Stimulated activated CD4-positive, alpha-beta T cell treated with anti-CD3 and anti-CD28 coated beads, TNF-alpha, amount 100 ng/mL, for 24 hours (primary cell): ENCODE results near the gene ELP2.
A peak's percentile ranks its signal among the peaks of the same experiment; 100 is the strongest.
"Not testable (repeated sequence)": the region's sequence is repeated elsewhere in the genome, so short reads cannot be mapped to it uniquely, and the experiment has no call there.

Experiments used
- DNase-seq, 3 experiments: peaks; one replicate each; pipeline ENCODE4 v3.0.0-alpha.2; 2020; ENCODE audit warnings: low read depth in 3 of 3

The ELP2 gene

DNA sequence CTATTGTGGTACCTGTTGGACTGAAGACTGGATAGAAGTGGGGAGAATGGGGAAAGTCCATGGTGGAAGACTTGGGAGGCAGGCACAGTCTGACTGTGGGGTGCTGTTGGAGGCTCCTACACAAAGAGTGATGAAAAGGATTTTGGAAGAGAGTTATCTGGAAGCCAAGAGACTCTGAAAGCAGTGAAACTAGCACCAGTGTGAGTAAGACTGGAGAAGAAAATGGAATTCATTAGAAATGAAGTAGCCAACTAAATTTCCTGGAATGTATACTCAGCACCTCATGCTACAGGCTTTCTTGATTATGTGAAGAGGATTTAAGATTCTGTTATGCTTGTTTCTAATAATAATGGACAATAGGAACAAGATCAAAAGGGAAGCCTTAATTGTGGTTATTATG is 27.7 kb downstream of the ELP2 start:
- no peak for DNase-seq

DNA sequence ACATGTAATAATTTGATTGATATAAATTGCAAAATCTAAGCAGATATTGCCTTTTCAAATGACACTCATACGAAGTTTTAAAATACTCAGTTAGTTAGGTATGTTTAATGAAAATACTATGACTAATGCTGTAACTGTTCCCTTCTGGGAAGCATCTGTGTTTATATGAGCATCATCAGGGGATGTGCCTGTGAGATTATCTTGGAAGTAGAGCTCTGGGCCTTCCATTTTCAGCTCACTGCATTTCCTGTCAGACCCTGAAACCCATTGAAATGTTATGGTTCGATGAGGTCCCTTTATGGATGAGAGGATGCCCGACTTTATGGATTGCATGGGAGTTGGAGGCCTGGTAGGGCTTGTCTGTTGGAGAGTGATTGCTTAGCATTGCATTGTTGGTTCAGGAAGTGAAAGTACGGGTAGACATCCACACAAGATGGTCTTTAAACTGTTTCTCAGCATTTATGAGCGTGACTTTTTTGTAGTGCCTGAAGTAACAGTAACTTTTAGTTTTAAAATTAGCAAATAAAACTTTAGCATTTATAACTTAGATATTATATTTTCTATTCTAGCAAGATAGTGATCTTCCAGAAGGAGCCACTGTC is 28.7 kb downstream of the ELP2 start:
- no peak for DNase-seq

DNA sequence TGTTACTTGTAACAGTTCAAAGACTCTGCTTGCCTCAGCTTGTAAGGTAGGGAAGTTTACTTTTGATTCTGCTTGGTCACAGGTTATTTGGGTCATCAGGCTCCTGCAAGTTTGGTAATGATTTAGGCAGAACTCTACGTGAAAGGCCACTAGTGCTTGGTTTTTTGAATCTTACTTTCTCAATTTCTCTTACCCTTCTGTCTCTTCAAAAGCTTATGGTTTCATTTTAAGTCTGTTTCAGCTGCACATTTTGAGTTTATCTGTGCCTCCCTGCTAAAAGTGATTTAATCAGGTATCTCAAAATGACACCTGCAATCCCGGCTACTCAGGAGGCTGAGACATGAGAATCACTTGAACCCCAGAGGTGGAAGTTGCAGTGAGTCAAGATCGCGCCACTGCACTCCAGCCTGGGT is 31.3 kb downstream of the ELP2 start:
- DNase-seq = no peak

DNA sequence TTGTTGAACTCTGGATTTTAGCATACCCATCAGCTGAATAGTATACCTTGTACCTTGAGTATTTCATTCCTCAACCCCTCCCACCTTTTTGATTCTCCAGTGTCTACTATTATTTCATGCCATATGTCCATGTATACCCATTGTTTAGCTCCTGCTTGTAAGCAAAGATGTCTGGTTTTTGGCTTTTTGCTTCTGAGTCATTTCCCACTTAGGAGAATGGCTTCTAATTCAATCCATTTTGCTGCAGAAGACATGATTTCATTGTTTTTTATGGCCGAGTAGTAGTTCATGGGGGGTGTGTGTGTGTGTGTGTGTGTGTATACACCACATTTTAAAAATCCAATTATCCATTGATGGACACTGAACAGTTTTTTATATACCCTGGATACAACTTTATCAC is 33.3 kb downstream of the ELP2 start:
- no peak for DNase-seq

DNA sequence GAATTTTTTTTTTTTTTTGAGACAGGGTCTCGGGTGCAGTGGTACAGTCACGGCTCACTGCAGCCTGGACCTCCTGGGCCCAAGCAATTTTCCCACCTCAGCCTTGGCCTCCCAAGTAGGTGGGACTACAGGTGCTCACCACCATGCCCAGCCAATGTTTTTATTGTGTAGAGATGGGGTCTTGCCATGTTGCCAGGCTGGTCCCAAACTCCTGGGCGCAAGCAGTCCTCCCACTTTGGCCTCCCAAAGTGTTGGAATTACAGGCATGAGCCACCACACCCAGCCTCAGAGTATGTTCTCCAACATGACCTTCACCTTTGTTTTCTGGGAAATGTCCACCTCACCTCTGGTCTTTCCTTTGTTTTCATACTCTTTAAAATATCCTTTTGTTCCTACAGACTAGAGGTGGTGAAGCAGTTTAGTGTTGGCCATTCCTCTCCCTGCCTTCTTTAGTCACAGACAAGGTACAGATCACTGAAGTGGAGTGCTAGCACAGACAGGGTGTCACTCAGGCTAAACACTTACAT is 38.1 kb downstream of the ELP2 start:
- DNase-seq = no peak

DNA sequence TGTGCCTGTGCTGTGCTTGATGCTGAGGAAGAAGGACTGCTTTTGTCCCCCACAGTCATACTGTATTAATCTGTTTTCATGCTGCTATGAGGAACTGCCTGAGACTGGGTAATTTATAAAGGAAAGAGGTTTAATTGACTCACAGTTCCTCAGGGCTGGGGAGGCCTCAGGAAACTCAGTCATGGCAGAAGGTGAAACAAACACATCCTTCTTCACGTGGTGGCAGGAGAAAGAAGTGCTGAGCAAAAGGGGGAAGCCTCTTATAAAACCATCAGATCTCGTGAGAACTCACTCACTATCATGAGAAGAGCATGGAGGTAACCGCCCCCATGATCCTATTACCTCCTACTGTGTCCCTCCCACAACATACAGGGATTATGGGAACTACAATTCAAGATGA is 38.6 kb downstream of the ELP2 start:
- not testable (repeated sequence) for DNase-seq

DNA sequence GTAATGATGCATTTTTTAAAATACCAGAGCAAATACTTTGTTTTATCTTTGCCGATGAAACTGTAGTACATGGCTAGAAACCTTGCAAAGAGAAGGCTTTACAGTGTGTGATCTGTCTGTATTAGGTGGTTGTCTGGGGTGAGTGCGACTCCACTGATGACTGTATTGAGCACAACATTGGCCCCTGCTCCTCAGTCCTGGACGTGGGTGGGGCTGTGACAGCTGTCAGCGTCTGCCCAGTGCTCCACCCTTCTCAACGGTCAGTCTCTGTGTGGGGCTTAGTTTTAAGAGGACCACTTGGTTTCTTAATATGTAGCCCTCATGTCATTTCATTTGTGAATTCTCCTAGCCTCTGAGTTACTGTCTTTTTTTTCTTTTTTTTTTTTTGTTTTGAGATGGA is 40.2 kb downstream of the ELP2 start:
- DNase-seq = no peak

DNA sequence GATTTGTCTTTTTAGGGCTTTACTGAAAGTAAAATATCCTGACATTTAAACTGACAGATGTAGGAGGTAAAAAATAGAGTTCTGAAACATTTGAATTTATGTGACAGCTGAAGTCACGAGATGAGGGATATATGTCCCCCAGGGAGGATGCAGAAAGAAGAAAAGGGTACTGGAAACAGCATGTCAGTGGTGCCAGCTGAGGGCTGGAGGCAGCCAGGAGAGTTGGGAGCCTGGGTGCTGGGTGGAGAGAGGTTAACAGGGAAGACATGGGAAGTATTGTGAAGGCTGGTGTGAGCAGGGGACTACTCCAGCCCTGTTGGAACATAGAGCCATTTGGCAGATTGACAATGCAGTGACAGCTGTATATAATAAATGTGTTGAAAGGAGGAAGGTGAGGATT is 45.8 kb downstream of the ELP2 start:
- DNase-seq = no peak

DNA sequence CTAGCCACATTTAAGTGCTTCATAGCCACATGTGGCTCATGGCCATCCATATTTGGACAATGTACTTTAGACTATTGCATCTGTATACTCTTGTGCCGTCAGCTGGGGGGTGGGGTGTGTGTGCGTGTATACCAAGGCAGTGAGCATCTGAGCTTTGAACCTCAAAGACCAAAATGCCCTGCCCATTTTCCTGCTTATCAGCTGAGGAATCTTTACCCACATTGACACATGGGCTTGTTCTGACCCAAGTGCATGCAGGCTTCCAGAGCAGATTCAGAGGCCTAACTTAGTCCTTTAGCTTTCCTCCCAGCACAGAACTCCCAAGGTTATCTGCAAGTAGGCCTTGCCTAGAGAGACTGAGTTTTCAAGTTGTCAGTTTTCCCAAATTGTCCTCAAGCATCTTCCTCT is 46.5 kb downstream of the ELP2 start:
- no peak for DNase-seq

DNA sequence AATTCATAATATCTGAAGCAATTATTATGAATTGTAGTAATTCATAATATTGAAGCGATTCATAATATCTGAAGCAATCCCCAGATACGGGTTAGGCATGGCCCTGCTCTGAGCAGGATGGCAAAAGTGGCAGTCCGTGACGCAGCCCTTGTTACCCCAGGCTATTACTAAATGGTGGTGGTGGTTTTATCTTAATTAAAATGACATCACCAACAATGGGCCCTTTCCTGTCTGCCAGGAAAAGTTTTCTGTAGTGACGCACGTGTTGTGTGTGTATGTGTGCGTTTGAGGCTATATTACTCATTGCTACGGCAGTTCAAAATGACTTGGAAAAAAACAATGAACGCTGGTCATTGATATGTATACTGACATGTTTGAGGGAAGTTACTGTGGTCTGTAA is 47.0 kb downstream of the ELP2 start:
- no peak for DNase-seq

DNA sequence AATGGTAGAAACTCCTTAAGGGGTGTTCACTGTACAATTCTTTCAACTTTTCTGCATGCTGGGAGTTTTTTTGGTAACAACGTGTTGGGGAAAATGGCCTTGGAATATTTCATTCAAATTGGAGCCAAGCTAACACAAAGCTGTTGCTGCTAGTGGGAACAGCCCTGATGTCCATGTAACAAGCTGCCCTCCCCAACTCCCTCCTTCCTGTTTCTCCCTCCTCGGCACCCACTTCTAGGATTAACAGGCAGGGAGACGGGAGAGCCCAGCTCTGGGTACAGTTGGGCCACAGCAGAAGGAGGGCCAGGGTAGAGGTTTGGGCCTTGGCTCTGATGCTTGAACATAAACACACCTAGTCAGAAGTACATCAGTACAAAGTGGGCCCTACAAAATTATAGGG is 48.2 kb downstream of the ELP2 start:
- no peak for DNase-seq

DNA sequence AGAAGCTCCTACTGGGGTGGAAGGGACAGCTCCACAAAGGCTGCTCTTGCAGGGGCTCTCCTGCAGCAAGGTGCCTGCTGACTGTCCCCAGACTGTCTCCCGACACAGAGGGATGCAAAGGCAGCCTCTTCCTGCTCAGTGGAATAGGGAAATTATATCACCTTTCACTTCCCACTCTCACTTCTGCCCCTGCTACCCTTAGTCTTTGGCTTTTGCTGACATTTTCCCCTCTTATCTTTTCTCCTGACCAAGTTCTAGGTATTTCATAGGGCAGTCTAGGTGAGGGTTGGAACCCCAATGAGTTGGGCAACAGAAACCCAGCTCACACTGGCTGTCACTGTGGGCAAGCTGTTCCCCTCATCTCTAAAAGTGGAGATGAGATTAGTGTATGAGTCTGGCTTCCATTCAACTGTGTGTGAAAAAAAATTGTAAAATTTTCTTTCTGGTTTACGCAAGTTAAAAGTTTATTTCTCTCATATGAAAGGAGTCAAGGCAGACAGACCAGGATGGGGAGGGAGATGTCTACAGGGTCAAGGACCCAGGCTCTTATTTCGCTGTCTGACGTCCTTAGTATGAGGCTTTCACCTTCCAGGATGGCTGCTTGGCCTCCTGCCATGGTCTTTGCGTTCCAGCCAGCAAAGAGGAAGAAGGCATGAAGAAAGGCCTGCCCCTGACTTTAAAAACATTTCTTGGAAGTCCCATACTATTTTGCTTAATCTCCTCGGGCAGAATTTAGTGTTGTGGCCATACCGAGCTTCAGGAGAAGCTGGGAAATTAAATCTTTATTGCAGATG is 50.1 kb downstream of the ELP2 start:
- DNase-seq = no peak

DNA sequence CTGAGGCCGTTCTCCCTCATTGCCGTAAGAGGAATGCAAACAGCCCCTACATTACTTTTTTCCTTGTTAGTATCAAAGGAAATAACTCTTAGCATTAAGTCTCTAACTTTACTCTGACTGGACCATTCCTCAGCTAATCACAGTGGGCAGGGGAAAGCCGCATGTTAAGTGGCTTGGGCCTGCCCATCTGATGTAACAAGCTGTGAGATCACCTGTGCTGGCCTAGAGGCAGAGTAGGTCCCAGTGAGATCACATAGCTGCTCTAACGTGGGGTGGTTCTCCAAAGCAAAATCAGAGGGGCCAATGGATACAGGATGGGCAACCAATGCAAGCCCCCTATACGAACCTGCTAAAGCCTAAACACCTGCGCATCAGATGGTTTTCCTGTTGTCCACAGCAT is 51.7 kb downstream of the ELP2 start:
- DNase-seq = no peak

DNA sequence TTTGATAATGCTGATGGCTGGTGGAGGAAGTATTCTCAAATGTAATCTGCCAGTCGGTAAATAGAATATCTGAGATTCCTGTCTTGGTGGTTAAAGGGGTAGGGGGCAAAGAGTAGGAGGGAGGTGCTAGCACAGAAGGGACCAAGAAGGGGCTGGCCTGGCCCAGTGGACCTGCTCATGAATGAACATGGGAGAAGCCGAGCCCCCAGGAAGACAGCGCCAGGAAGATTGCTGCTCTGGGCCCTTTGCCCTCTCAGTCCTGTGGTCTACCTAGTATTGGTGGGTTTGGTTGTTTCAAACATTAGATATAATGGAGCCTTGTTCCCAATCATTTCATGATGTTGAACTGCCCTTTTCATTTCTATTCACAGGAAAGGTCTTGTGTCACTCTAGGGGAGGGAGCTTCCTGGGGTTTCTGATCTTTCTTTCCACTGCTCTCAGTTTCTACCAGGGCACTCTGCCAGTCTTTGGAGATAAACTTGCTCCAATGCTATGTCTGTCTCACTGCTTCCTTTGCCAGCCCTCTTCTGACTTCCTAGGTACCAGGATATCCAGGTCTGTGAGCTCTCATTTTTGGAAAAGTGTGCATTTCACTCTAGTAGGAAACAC is 52.3 kb downstream of the ELP2 start:
- DNase-seq = no peak

DNA sequence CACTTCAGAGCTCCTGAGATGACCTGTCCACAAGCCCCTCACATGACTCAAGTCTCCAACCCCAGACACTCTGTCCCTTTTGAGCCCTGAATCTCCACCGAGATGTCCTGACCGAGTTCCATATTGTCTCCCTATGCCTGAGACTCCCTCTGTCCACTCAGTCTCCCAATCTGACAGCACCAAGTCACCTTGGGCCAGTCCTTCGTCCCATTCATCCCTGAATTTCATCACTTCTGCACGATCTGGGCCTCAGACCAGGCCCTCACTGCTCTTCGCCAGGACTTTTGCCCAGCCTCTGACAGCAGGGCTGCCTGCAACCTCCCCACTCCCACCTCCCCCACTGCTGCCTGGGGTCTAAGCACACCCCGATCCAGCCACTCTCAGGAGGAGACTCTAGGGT is 53.3 kb downstream of the ELP2 start:
- no peak for DNase-seq

DNA sequence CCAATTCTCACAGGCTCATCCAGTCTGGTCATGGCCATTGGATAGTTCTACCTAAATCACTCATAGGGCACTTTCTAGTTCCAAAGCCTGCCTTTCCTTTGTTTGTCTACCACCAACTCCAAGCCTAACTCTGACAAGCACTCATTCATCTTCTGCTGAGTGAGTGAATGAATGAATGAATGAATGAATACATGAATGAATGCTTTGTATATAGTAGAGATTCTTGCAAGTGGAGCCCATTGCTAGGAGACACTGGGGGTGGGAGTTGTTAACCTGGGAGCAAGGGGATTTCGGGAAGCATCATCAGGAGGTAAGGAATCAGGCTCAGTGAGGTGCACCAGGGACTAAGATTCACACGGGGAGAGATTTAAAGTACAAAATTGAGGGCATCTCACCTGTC is 54.3 kb downstream of the ELP2 start:
- no peak for DNase-seq

DNA sequence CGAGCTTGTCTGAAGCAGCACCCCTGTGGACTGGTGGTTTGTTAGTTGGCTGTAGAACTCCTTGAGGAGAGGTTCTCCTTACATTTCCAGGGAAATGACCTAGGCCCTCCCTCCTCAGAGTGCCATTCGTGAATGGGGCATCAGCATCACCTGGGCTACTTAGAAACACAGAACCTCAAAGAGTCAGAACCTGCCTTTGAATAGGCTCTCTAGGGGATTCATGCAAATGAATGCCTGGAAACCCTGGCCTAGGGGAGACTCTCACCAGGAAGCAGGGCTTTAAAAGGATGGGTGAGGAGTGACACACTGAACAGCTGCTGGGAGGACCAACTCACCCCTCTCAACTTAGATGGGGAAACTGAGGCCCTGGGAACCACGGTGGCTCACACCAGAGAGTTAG is 55.5 kb downstream of the ELP2 start:
- DNase-seq = no peak

DNA sequence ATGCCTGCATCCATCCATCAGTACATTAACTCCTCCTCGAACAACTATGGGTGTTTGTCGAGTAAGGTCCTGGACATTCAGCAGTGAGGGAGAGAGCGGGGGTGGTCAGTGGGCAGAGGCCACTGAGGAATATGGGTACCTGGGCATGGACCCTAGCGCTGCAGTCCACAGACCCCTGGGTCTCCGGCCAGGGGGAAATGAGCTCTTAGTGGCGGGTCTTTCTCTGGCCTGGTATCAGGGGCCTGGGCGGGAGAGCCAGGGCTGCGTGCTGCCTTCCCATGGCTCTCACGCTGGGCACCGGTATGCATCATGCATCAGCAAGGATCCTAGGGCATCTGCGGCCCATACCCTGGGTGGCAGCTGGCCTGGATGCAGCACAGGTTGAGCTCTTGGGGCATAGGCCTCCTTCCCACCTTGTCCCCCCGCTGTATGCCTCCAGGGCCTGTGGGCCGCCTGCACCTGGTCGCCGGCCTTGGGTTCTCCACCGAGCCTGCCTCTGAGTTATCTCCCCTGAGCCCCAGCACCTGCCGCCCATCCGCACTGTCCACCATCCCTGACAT is 56.3 kb downstream of the ELP2 start:
- no peak for DNase-seq

DNA sequence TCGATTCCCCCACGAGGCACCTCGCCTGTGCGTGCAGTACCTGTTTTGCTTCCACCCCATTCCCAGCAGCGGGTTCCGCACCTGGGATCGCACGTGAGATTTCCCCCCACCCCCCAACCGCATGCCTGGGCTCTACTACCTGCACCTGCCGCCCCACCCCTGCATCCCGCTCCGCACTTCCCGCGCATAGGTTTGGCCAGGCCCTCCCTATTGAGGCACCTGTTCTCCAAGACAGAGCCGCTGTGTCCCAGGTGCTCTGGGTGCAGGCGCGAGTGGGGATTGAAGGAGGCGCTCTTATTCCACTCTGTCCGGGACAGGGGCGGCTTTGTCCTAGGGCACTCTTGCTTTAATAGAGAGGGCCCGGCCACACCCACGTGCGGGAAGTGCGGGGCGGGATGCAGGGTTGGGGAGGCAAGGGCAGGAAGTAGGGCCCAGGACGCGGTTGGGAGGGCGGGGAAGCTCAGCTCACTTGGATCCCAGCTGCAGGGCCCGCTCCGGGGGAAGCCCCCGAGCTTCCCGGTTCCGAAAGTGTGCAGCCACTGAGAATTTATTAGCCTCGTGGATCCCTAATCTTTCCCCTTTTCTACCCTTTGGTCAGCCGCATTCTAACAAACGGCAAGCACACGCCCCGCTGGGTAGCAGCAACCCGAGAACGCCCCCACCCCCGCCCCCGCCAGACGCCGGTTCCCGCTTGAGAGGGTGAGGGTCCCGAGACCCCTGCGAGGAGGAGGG is 56.9 kb downstream of the ELP2 start:
- peak in 1 of 3 experiments; percentile 18 for DNase-seq

DNA sequence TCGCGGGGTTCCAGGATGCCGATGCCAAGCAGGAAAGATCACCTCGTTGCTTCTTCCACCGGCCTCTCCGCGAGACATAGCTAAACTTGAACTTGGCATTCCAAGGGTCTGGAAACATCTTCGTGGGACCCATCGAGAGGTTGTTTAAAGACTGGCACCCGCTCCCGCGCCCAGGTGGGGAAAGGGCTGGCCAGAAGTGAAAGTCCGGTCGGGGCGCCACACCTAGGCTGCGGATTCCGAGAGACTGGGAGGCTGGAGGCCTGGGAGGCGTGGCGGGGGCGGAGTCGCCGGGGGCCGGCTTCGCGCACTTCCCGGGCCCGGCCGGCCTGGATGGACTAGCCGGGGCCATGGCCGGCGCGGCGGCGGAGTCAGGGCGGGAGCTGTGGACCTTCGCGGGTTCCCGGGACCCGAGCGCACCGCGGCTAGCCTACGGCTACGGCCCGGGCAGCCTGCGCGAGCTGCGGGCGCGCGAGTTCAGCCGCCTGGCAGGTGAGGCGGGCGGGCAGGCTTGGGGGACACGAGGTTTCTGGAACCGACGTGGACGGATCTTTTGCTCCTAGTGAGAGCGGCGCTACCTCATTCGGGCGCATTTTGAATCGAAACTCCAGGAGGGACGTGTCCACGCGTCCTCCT is 57.6 kb downstream of the ELP2 start, which contains the start of gene MOCOS:
TSS of gene MOCOS (plus strand) at position 305 of the 633 bp plus-strand sequence. CDS start at position 348, 43 bp downstream.
- peak in 1 of 3 experiments; percentile 44 for DNase-seq
